Measurements from ENCODE around the gene NEDD4L. TPM values are rescaled to one million over a fixed set of nuclear protein-coding genes. Genes with fewer than 3 reads are reported as not detected.
A peak's percentile ranks its signal among the peaks of the same experiment; 100 is the strongest.

NEDD4L gene
- total RNA-seq, 1 donor from 2014 or later = 93.9 TPM

- Mint-ChIP-seq H3K9me3 (ENCODE audit: unreplicated experiment) (no peaks in the 10 kb centered on the region), H3K36me3 (ENCODE audit: low read depth, unreplicated experiment) (peaks cover 5% of the 10 kb centered on the region), H3K27ac (ENCODE audit: unreplicated experiment) (no peak overlapping the region), H3K4me3 (ENCODE audit: unreplicated experiment) (no peak overlapping the region), H3K4me1 (ENCODE audit: low read depth, unreplicated experiment) (peaks cover 4% of the 10 kb centered on the region), H3K27me3 (ENCODE audit: low read depth, unreplicated experiment) (no peaks in the 10 kb centered on the region)
- no peak overlapping the region for H3K27ac ChIP-seq (ENCODE audit: low read depth, low read length)
- H3K79me2 ChIP-seq (ENCODE audit: insufficient read depth, low read length) = no peaks in the 10 kb centered on the region
- H3K4me2 ChIP-seq (ENCODE audit: low read length) = no peak overlapping the region
- H3K27me3 ChIP-seq (ENCODE audit: insufficient read depth, low read length) = no peaks in the 10 kb centered on the region
- FAIRE-seq (no peak), DNase-seq (ENCODE audit: low read depth) (no peak)
- H3K4me1 ChIP-seq (ENCODE audit: insufficient read depth, low read length) = no peaks in the 10 kb centered on the region
- no peak overlapping the region for H3K9ac ChIP-seq (ENCODE audit: low read length)
- H4K20me1 ChIP-seq (ENCODE audit: insufficient read depth, low read length) = no peaks in the 10 kb centered on the region
- H3K36me3 ChIP-seq (ENCODE audit: insufficient read depth, low read length) = no peaks in the 10 kb centered on the region
- no peak overlapping the region for H2AFZ ChIP-seq (ENCODE audit: low read depth, low read length)
- TF ChIP-seq EZH2 (IDR thresholded peaks at IDR 0.05; ENCODE audit: insufficient read depth, low read length) = no peak
- TF ChIP-seq CTCF (IDR thresholded peaks at IDR 0.05; ENCODE audit: insufficient read depth, low read depth, low read length) = no peak
- H3K9me3 ChIP-seq (ENCODE audit: insufficient read depth, low read depth, low read length) = no peaks in the 10 kb centered on the region
- H3K4me3 ChIP-seq (ENCODE audit: insufficient read depth, low read depth, low read length) = no peak overlapping the region
Observed at GRCh38 chr18:58091099-58091611, 47.1 kb downstream of the NEDD4L start.

- Histone ChIP-seq H3K4me1 (ENCODE audit: insufficient read depth, low read length) (peaks cover 10% of the 10 kb centered on the region), H4K20me1 (ENCODE audit: insufficient read depth, low read length) (no peaks in the 10 kb centered on the region), H3K79me2 (ENCODE audit: insufficient read depth, low read length) (no peaks in the 10 kb centered on the region), H3K27me3 (ENCODE audit: insufficient read depth, low read length) (no peaks in the 10 kb centered on the region), H3K9ac (ENCODE audit: low read length) (no peak overlapping the region), H3K36me3 (ENCODE audit: insufficient read depth, low read length) (no peaks in the 10 kb centered on the region), H3K4me2 (ENCODE audit: low read length) (no peak overlapping the region), H2AFZ (ENCODE audit: low read depth, low read length) (no peak overlapping the region), H3K27ac (ENCODE audit: low read depth, low read length) (no peak overlapping the region), H3K4me3 (ENCODE audit: insufficient read depth, low read depth, low read length) (no peak overlapping the region), H3K9me3 (ENCODE audit: insufficient read depth, low read depth, low read length) (no peaks in the 10 kb centered on the region)
- DNase-seq (ENCODE audit: low read depth) (no peak), FAIRE-seq (no peak)
- H3K36me3 Mint-ChIP-seq (ENCODE audit: low read depth, unreplicated experiment) = peaks cover 3% of the 10 kb centered on the region
- H3K4me3 Mint-ChIP-seq (ENCODE audit: unreplicated experiment) = no peak overlapping the region
- no peaks in the 10 kb centered on the region for H3K9me3 Mint-ChIP-seq (ENCODE audit: unreplicated experiment)
- H3K27ac Mint-ChIP-seq (ENCODE audit: unreplicated experiment) = no peak overlapping the region
- TF ChIP-seq EZH2 (IDR thresholded peaks at IDR 0.05; ENCODE audit: insufficient read depth, low read length) = no peak
- no peak for TF ChIP-seq CTCF (IDR thresholded peaks at IDR 0.05; ENCODE audit: insufficient read depth, low read depth, low read length)
- H3K27me3 Mint-ChIP-seq (ENCODE audit: low read depth, unreplicated experiment) = no peaks in the 10 kb centered on the region
- H3K4me1 Mint-ChIP-seq (ENCODE audit: low read depth, unreplicated experiment) = peaks cover 9% of the 10 kb centered on the region
Observed at GRCh38 chr18:58093311-58093803, 49.3 kb downstream of the NEDD4L start.

- FAIRE-seq (no peak), DNase-seq (ENCODE audit: low read depth) (no peak)
- H3K4me1 ChIP-seq (ENCODE audit: insufficient read depth, low read length) = peaks cover 10% of the 10 kb centered on the region
- H3K4me3 Mint-ChIP-seq (ENCODE audit: unreplicated experiment) = no peak overlapping the region
- H3K9me3 Mint-ChIP-seq (ENCODE audit: unreplicated experiment) = no peaks in the 10 kb centered on the region
- H3K27me3 ChIP-seq (ENCODE audit: insufficient read depth, low read length) = no peaks in the 10 kb centered on the region
- no peak for TF ChIP-seq CTCF (IDR thresholded peaks at IDR 0.05; ENCODE audit: insufficient read depth, low read depth, low read length)
- TF ChIP-seq EZH2 (IDR thresholded peaks at IDR 0.05; ENCODE audit: insufficient read depth, low read length) = no peak
- no peaks in the 10 kb centered on the region for H3K9me3 ChIP-seq (ENCODE audit: insufficient read depth, low read depth, low read length)
- no peak overlapping the region for H3K4me2 ChIP-seq (ENCODE audit: low read length)
- no peaks in the 10 kb centered on the region for H3K79me2 ChIP-seq (ENCODE audit: insufficient read depth, low read length)
- H3K27me3 Mint-ChIP-seq (ENCODE audit: low read depth, unreplicated experiment) = no peaks in the 10 kb centered on the region
- no peak overlapping the region for H3K9ac ChIP-seq (ENCODE audit: low read length)
- no peak overlapping the region for H3K27ac ChIP-seq (ENCODE audit: low read depth, low read length)
- no peak overlapping the region for H3K4me3 ChIP-seq (ENCODE audit: insufficient read depth, low read depth, low read length)
- H3K36me3 Mint-ChIP-seq (ENCODE audit: low read depth, unreplicated experiment) = peaks cover 2% of the 10 kb centered on the region
- H4K20me1 ChIP-seq (ENCODE audit: insufficient read depth, low read length) = no peaks in the 10 kb centered on the region
- no peaks in the 10 kb centered on the region for H3K36me3 ChIP-seq (ENCODE audit: insufficient read depth, low read length)
- H3K4me1 Mint-ChIP-seq (ENCODE audit: low read depth, unreplicated experiment) = peaks cover 9% of the 10 kb centered on the region
- H3K27ac Mint-ChIP-seq (ENCODE audit: unreplicated experiment) = peak overlapping the region; percentile 12
- no peak overlapping the region for H2AFZ ChIP-seq (ENCODE audit: low read depth, low read length)
Observed at GRCh38 chr18:58095222-58095621, 51.2 kb downstream of the NEDD4L start.
